GM18873 (cell line): ENCODE results near the gene STK10.
"Not testable (repeated sequence)": the region's sequence is repeated elsewhere in the genome, so short reads cannot be mapped to it uniquely, and the experiment has no call there.

Source experiments
- ATAC-seq: cut with Tn5 transposase; IDR thresholded peaks from one replicate; pipeline ENCODE4 v1.9.1; 2021; ENCODE audit warnings: mild to moderate bottlenecking, moderate library complexity, moderate number of reproducible peaks; ENCODE audit not compliant: unreplicated experiment, low FRiP score

STK10 gene

GRCh38 chr5:172188033-172188892, at the start of gene STK10:
STK10 (minus strand) TSS chr5:172188224; CDS start chr5:172188042, 182 bp downstream.
- peak; percentile 65 for ATAC-seq

DNA sequence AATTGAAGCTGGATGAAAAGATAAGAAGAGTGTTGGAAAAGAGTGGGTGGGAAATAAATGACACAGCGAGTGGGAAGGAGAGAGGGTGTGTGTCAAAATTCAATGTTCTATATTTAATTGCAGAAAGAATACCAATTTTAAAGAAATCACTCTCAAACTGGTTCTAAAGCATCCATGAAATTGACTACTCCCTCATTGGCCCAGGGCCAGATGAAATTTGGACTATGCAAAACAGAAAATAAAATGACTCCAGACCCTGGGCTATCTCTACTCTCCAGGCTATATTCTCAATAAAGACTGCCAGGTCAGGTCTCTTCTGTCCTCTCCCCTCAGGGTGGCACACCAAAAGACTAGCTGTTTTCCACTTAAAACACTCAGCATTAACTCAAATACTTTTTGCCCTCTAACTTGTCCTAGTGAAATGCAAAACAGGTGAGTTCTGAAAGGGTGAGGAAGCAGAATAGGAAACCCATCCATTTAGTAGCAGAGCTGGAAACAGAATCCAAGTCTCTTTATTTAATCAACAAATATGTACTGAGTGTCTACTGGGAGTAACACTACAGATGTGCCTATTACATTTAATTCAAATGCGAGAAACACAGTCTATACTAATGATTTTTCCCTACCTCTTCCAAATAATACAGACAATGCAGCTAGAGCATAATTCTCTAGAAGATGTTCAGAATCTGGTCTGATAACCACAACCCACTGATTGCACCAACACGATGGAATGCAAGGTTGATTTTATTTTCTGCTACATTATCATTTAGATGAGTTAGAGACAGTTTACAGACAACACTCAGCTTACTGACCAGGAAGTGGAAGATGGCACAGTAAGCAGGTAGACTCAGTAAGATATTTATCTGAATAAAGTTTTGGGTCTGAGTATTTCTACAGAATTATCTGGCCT, 48.1 kb upstream of the STK10 start:
- ATAC-seq: no peak

GRCh38 chr5:172235132-172235780, 47.2 kb upstream of the STK10 start:
- ATAC-seq: no peak

- ATAC-seq: no peak
Observed at GRCh38 chr5:172234031-172234430, 46.0 kb upstream of the STK10 start.

- no peak for ATAC-seq
Observed at GRCh38 chr5:172229904-172230303, 41.9 kb upstream of the STK10 start.

DNA sequence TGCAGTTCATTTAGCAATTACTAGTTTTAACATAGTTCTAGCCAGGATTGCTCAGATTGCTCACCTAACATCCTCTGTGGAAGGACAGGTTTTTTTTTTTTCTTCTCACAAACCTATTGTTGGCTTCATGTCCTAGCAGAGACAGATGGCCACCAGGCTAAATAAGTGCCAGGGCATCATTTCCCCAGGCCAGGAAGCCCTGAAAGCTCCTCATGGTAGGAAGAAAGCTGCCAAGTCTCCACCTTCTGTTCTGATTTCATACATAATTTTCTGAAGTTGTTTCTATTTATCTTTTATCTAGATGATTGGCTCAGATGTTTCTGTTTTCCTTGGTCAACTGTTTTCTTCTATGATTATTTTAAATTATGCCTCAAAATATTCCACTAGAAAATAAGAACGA, 37.0 kb upstream of the STK10 start:
- ATAC-seq: no peak

GRCh38 chr5:172223901-172224873, 36.2 kb upstream of the STK10 start:
- peak; percentile 70 for ATAC-seq

- no peak for ATAC-seq
Observed at GRCh38 chr5:172219296-172219695, 31.3 kb upstream of the STK10 start.

DNA sequence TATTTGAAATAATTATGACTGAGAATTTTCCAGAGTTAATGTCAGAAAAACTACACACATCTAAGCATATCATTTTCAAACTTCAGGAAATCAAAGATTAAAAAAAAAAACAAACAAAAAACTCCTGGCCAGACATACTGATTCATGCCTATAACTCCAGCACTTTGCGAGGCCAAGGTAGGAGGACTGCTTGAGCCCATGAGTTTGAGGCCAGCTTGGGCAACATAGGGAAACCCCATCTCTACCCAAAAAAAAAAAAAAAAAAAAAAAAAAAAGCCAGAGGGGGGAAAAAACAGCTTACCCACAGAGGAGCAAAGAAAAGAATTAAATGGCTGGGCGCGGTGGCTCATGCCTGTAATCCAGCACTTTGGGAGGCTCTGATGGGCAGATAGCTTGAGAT, 28.3 kb upstream of the STK10 start:
- ATAC-seq: no peak

- no peak for ATAC-seq
Observed at GRCh38 chr5:172213126-172213525, 25.1 kb upstream of the STK10 start.

DNA sequence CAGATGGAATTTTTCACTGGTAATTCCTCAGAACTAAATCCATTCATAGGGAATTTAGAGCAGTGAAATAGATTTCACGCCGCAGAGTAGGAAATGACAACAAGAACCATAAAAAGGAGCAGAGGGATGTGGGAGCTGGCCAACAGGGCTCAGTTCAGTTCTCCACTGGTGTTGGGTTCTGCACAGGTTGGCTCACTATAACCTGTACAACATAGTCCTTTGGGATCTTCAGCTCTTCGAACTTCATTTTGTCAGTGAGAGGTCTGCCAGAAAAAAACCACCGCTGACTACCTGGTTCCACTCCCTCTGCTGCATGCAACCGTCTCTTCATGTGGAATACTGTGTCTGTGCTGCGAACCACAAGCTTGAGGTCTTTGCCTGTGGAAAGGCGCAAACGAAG, 23.7 kb upstream of the STK10 start:
- ATAC-seq: no peak

DNA sequence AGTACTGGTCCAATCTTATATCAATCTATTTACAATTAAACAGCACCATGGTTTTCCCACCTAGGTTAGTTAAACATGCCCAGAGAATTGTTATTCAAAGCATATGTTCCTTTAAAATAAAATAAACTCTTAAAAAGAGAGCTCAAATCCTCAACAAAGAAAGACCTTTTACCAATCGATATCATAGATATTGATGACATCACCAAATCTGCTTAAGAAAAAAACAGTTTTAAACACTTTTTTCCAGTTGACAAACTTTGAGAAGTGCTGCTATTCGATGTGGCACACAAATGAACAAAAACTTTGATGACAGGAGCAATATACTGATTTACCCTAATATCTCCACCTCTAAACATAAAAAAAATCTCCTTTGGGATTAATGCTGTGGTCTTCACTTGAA, 21.7 kb upstream of the STK10 start:
- ATAC-seq: no peak

DNA sequence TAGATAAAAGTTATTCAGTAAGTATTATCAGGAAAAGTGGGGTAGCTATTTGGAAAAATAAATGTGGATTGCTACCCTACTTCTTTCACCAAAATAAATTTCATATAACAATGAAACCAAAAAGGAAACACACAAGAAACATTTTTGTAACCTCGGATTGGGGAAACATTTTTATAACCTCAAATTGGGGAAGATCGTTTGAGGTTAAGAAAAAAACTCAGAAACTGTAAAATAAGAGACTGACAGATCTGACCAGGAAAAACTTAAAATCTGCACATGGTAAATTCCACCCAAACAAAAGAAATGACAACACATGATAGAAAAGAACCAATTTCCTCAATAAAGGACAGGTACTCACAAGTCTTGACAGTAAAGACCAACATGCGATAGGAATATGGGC, 19.5 kb upstream of the STK10 start:
- no peak for ATAC-seq

DNA sequence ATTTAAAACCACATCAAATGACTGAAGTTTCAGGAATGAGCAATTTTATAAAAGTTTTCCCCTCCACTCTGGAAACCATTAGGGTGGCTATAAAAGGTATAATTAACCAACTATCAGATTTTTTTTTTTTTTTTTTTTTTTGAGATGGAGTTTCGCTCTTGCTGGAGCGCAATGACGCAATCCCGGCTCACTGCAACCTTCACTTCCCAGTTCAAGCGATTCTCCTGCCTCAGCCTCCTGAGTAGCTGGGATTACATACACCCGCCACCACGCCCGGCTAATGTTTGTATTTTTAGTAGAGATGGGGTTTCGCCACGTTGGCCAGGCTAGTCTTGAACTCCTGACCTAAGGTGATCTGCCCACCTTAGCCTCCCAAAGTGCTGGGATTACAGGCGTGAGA, 18.0 kb upstream of the STK10 start:
- ATAC-seq: not testable (repeated sequence)

- no peak for ATAC-seq
Observed at GRCh38 chr5:172200476-172200875, 12.5 kb upstream of the STK10 start.

DNA sequence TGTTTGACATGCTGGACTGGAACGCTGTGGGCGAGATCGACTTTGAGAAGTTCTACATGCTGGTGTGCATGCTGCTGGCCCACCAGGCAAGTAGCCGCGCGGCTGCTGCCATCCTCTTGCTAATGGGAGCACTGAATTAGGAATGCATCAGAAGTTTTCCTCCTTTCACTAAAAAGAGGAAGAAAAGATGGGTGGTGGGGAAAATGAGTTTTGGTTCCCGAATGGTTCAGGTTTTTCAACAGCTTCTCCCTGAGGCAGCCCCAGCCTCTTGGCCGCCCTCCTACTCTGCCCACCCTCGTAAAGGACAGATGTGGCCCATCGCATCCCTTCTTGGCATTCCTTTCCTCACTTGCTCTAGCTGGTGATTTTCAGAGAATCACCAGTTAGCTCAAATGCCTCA, 11.4 kb upstream of the STK10 start:
- ATAC-seq: no peak

- ATAC-seq: not testable (repeated sequence)
Observed at GRCh38 chr5:172197775-172198174, 9.8 kb upstream of the STK10 start.

DNA sequence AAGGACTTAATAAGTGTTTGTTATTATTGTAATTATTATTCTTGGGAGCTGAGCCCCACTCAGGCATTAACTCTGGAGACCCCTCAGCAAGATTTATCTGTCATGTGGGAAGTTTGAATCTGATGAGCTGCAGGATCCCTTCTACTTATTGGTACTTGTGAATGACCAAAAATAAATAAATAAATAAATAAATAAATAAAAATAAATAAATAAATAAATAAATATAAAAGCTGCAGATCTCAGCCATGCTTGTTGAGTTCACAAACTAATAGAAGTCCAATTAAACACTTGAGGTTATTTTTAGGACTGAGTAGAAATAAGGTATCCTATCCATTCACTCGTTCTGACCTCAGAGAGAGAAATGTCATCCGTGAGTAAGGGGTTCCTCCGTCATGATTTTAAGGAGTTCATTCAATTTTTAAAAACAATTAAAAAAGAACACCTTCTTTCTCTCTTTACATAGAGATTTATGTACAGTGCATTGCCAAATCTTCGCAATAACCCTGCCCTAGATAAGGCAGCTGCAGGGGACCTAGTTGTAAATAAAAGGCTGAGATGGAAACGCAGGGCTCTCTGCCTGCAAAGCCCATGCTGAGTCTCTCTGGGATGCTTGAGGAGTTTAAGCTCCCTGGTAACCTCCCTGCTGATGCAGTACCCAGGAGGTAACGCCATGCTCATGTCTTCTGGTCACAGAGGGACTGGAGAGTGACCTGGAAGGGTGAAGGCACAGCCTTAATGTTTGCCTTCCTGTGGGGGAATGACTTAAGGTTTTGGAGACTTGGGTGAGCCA, 7.2 kb upstream of the STK10 start:
- no peak for ATAC-seq

- no peak for ATAC-seq
Observed at GRCh38 chr5:172193872-172194271, 5.8 kb upstream of the STK10 start, which contains the start of gene EFCAB9. EFCAB9 (plus strand) TSS chr5:172194172; CDS start chr5:172194173, 1 bp downstream.
